ENCODE data around the gene FYB1.

DNA sequence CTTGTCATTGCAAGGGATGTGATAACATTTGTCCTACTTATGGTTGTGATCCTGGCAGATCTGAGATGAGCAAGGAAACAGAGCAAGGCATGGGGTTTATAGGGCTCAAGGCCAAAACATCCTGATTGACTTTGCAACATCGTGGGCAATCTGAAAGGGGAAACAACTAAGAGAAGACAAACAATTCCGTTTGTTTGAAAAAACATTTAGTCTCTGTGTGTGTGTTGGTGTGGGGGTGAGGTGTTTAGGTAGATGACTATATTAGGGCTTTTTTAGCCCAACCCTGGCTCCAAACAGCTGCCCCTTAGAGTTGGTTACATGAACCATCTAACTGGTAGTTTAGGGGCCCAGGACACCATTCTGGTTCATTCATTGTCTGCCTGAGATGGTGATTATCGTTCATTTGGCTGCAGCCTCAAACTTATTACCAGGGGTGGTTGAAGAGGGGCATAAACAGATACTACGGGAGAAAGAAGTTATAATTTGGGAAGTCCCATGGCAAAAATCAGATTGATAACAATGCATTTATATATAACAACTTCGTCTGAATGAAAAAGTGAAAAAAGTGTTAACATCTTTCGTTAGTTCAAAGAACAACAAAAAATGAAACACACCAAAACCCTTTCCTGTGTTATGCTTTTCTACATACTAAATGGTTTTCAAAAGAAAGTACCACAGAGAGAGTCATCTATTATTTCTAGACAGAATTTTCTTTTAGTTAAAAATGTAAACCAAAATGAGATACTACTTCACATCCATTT, 5.7 kb downstream of the FYB1 start:
- TF ChIP-seq EZH2 (IDR thresholded peaks at IDR 0.05; ENCODE audit: low read depth, low read length, severe bottlenecking) (no peak), MAFK (IDR thresholded peaks at IDR 0.05; ENCODE audit: low read depth, low read length) (no peak), HDAC6 (IDR thresholded peaks at IDR 0.05; ENCODE audit: low read depth, low read length) (no peak)
- TF ChIP-seq, protein P1, sequence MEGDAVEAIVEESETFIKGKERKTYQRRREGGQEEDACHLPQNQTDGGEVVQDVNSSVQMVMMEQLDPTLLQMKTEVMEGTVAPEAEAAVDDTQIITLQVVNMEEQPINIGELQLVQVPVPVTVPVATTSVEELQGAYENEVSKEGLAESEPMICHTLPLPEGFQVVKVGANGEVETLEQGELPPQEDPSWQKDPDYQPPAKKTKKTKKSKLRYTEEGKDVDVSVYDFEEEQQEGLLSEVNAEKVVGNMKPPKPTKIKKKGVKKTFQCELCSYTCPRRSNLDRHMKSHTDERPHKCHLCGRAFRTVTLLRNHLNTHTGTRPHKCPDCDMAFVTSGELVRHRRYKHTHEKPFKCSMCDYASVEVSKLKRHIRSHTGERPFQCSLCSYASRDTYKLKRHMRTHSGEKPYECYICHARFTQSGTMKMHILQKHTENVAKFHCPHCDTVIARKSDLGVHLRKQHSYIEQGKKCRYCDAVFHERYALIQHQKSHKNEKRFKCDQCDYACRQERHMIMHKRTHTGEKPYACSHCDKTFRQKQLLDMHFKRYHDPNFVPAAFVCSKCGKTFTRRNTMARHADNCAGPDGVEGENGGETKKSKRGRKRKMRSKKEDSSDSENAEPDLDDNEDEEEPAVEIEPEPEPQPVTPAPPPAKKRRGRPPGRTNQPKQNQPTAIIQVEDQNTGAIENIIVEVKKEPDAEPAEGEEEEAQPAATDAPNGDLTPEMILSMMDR (IDR thresholded peaks at IDR 0.05; ENCODE audit: control extremely low read depth in 1 of 3, insufficient read depth in 1 of 3, low read depth in 1 of 3, low read length in 3 of 3): no peak

All from H1 (cell line).